LNCAP (cell line): Measurements from ENCODE around the gene CAB39.

Source experiments
- TF ChIP-seq, protein P1 (sequence below): fragments of 450-650 bp; IDR thresholded peaks from 2 replicates; pipeline ENCODE4 v1.5.1; 2017; ENCODE audit warnings: mild to moderate bottlenecking

CAB39 gene

DNA sequence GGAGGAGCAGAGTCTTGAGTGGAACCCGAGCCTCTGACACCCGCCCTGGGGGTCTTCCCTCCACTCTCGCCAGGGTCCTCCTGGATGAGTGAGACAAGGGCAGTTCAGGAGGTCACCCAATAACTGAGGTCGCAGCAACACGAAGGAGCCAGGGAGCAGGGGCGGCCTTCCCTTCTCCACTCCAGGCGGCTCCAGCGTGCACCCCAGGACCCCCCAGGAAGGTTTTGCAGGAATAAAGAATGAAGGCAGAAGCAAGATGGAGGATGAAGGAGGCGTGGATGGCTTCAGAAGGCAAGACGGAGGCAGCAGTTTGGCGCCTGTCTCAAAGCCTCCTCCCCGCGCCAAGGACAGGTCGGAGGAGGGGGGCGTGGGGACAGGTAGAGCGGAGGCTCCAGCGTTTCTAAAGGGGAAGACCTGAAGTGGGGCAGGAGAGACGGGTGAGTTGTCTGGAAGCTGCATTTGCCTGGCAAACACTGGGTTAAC is 151.5 kb downstream of the CAB39 start:
- TF ChIP-seq, protein P1, sequence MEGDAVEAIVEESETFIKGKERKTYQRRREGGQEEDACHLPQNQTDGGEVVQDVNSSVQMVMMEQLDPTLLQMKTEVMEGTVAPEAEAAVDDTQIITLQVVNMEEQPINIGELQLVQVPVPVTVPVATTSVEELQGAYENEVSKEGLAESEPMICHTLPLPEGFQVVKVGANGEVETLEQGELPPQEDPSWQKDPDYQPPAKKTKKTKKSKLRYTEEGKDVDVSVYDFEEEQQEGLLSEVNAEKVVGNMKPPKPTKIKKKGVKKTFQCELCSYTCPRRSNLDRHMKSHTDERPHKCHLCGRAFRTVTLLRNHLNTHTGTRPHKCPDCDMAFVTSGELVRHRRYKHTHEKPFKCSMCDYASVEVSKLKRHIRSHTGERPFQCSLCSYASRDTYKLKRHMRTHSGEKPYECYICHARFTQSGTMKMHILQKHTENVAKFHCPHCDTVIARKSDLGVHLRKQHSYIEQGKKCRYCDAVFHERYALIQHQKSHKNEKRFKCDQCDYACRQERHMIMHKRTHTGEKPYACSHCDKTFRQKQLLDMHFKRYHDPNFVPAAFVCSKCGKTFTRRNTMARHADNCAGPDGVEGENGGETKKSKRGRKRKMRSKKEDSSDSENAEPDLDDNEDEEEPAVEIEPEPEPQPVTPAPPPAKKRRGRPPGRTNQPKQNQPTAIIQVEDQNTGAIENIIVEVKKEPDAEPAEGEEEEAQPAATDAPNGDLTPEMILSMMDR = no peak

DNA sequence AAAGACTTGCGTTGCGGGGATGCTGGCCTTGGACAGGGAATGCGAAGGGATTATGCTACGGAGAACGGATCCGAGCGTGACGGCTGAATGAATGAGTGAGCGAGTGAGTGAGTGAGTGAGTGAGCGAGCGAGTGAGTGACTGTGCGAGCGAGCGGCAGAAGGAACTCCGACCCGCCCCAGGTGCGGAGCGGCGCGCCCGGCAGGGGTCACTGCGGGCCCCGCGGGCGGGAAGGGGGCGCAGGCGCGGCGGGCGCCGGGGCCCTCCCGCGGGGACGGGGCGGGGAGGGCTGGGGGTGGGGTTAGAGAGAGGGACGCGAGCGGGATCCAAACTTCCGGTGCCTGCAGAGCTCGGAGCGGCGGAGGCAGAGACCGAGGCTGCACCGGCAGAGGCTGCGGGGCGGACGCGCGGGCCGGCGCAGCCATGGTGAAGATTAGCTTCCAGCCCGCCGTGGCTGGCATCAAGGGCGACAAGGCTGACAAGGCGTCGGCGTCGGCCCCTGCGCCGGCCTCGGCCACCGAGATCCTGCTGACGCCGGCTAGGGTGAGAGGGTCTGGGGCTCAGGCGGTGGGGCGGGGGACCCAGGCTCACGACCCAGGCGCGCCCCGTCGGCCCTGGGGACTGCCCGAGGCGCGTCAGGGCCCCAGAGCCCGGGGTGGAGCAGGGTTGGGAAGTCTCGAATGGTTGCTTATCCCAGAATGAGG is 152.1 kb downstream of the CAB39 start, which contains the start of gene ITM2C:
Gene ITM2C, plus strand, starts transcription at position 338 of the 702 bp plus-strand sequence. Its CDS starts 84 bp downstream, at position 422.
- TF ChIP-seq, protein P1 = peak; percentile 65

DNA sequence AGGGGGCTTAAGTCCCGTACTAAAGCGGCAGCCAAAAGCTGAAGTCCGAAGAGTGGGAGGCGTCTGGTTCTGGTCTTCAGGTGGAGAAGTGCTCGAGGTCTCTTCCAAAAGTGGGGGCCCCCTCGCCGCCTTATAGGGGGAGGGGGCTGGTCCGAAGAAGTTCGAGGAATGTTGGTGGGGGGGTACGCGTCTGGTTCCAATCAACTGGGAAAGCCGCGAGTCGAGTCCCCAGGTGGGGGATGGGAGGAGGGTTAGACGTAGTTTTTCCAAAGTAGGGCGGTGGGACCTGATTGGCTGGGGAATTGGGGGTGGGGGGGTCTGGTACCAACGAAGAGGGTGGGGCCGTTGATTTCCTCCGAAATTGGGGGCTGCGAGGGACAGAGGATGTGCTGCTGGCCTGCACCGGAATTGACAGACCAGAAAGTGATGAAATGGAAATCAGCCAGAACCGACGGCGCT is 152.7 kb downstream of the CAB39 start:
- TF ChIP-seq, protein P1 = no peak

DNA sequence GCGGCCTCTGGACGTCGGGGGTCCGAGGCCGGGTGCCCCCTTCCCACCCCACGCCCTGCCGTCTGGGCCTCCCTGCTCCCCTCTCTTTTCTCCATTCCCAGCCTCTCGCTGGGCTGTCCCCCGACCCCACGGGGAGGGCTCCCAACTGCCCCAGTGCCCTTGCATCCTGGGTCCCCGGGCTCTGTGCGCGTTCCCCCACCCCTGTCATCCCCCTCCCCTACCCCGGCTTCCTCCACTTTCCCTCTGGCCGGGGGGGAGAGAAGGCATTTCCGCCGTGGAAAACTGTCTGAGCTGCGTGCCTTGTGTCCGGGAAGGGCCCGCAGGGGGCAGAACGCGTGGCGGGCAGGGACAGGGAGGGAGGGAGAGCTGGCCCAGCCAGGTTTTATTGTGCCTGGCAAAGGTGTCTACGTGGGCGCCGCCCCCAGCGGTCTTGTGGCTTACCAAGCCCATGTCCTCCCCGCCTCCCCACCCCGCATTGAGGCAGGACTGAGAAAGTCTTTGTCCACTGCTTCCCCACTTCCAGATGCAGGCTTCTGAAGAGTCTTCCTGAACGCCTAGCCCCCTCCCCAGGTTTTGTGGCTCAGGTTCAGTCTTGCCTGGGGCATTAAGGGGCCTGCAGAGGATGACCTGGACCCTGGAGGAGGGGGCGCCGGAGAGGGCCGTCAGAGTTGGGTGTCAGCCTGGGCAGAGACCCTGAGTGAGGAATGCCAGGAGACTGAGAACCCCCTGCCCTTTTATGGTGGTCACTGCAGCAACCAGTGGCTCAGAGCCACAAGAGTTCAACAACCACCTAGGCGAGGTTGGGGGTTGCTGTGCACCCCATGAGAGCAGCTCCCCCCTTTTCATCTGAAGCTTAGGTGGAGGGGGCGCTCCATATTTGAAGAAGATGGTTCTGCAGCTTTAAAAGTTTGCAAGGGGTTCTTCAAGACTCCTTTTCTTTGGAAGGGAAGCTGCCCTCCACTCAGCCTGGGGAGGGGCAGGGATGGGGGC is 153.4 kb downstream of the CAB39 start:
- TF ChIP-seq, protein P1 = no peak

DNA sequence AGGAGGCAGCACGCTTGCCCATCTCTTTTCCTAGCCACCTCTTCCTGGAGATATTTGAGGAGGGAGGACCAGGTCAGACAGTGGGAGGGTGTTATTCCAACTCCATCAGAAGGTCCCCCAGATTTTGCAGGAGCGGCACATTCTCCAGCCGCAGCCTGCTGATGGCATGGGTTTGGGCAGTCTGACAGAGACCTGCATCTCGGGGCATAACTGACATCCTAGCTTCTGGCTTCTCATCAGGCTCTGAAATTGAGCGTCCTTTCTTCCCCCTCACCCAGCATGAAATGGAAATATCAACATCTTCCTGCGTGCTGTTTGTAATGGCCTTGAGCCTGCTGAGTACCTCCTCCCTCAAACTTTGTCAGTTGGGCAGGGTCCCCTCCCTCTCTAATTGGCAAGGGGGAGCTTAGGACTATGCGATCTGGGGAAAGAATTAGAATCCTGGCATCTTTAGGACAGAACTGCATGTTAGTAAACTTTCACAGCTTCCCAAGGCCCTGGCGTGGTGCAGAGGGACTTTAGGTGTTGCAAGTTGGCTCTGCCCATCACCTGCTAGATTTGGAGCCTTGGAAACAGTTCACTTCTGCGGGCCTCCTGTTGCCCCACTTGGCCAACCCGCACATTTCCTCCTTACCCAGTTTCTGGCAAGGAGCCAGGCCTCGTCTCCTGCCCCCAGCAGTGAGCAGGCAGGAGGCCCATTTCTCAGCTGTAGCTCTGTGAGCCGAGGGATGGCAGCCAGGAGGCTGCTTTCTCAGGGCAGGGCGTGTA is 154.3 kb downstream of the CAB39 start:
- TF ChIP-seq, protein P1 = no peak

DNA sequence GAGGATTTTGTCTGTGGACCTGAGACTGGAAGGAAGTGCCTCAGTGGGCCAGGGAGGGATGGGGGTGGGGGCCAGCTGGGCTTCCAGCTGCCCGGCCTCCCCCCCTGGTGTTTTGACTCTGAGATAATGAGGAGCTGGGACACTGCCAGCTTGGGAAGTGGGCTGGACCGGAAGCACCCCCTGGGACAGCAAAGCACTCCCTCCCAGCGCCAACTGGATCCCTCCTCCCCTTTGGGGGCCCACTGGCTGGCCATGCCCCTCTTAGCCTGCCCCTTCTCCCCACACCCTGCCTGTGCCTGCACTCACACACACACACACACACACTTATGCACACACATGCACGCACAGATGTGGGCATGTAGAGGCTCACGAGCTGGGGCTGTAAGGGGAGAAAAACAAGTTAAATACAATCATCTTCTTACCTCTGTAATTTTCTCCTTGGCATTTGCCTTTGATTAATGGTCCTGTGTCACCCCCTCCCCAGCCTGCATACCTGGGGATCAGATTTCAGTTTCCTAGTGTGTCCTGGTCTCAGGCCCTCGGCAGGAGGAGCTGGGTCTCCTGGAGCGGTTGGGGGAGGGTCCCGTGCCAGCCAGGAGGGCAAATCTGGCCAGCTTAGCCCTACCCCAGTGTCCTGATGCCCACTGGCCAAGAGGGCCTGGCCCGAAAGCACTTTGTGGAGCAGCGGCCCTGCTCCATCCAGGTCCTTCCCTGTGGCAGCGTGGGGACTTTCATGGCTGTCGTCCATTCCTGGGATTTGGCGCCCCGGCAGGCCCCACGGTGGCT is 155.7 kb downstream of the CAB39 start:
- TF ChIP-seq, protein P1 = no peak
